Mesenteric fat pad (tissue), 1 donor: ENCODE measurements around the gene P2RX3. TPM values are rescaled to one million over a fixed set of nuclear protein-coding genes. Genes with fewer than 3 reads are reported as not detected.
"Not testable (repeated sequence)": the region's sequence is repeated elsewhere in the genome, so short reads cannot be mapped to it uniquely, and the experiment has no call there.

ENCODE experiments used
- DNase-seq: peaks from one replicate; pipeline ENCODE4 v3.0.0-alpha.2; 2020; ENCODE audit warnings: low spot score
- total RNA-seq: library from RNA; stranded (reverse); fragmentation: NEBNext Ultra II Directional; extraction: Animal tissue kit (Norgen Biotek cat#: 25700); gene quantifications from one replicate; pipeline ENCODE4 v1.2.1, GENCODE V29; 2021
- donor health status: DM: yes; HTN: yes; CAD: no.

P2RX3 gene
- total RNA-seq, 1 donor from 2014 or later: not detected

DNA sequence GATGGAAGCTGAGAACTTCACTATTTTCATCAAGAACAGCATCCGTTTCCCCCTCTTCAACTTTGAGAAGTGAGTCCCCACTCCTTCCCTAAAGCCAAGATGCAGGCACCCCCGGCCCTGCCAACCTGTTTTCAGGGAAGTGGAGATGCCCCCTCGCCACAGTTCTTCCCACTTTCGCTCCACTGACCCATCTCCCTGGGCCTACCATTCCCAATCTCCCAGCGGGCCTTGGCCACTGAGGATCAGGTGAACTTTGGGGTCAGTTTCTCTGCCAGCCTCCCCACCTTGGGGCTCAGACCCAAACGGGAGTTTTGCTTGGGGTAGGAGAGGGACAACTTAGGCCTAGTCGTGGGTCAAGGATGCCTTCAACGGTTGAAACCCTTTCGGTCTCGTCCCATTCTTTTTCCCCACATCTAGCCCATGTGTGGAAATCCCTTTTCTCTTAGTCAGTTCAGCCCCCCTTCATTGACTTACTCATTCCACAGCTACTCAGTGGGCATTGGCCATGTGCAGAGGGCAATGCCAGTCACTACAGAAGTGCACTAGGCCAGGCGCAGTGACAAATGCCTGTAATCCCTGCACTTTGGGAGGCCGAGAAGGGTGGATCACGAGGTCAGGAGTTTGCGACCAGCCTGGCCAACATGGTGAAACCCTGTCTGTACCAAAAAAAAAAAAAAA, 10.6 kb downstream of the P2RX3 start:
- DNase-seq: no peak

DNA sequence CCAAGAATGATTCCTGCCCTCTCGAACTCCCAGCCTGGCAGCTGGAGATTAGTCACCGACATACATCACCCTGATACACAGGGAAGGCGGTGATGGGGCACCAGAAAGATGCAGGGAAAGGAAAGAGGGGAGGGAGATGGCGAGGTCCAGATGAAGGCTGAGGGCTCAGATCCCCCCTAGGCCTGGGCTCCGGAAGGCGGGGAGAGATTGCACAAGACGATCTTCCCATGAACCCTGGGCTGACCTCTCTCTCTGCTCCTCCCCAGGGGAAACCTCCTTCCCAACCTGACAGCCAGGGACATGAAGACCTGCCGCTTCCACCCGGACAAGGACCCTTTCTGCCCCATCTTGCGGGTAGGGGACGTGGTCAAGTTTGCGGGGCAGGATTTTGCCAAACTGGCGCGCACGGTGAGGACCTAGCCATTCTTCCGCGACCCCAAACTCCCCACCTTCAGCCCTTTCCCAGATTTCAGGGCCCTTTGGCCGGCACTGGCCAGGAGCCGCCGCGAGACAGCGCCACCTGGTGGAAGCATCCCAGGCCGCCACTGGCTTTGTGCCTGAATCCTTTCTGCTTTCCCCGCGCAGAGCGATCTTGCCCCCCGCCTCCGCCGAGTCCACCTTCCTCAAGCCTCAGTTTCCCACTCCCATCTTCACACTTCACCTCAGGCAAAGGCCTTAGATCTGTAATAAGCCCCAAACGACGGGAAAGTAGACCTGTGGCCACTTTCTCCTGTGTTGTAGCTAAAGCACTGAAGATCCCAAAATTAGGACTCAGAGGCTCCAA, 11.5 kb downstream of the P2RX3 start:
- no peak for DNase-seq

DNA sequence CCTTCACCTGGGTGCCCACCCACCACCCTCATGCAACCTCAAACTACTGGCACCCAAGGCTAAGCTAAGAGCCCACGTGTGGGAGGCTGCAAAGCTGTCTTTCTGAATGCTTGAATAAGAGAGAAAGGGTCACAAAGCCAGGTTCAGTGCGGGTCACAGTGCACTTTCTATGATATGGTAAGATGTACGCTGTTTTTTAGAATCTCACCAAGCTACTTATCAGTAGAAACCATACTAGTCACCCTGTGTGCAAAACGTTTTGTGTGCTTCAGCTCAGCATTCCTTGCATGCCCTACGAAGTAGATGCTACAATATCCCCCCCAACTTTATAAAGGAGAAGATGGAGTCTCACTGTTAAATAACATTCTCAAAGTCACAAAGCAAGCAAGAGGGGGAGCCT, 14.9 kb downstream of the P2RX3 start:
- DNase-seq: no peak

DNA sequence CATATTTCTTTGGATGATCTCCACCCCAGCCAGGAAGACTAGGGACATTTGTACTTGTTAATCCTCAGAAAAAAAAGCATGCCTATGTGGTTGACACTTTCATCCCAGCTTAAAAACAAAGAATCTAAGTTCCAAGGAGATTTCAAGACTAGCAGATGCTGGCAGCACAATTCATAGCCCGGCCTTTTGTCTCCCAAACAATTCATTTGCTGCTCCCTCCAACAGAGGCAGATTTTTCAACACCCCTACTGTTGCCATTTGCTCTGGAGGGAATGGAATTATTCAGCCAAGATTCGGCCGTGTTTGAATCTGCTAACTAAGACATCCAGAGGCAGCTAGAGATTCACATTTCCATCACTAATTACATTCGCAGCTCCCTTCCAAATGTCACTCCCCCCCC, 15.3 kb downstream of the P2RX3 start:
- no peak for DNase-seq

- DNase-seq: no peak
Measured at GRCh38 chr11:57353852-57354251, 15.7 kb downstream of the P2RX3 start.

DNA sequence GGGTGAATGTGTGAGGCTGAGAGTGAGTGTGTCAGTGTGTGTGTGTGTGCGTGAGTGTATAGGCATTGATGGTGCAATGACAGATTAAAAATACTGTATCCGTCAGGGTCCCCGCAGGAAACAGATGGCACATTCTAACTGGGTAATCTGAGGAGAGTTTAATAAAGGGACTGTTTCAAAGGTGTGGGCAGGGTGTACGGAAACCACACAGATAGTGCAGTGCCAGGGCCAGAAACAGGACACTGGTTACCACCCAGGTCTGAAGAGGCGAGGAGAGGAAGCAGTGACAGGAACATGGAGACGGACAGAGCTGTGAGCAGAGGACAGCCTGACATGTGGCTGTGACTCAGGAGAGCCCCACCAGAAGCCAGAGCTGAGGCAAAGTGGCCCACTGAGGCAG, 16.5 kb downstream of the P2RX3 start:
- no peak for DNase-seq

DNA sequence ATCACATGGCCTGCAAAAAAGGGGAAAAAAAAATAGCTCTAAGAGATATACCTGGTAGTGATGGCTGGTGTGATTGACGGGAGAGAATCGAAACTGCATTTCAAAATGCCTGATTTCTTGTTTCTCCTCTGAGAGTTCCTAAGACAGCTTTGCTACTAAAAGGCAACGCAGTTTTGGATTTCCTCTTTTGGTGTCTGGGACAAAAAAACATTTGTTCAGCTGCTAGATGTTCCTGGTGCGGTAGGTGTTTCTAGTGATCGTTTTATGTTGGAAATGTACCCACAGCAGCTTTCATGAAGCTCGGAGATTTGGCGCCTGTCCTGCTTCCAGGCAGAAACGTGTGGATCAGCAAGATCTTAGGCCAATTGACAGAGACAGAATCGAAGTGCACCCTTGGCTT, 18.1 kb downstream of the P2RX3 start:
- DNase-seq: no peak

GRCh38 chr11:57357310-57357709, 19.2 kb downstream of the P2RX3 start:
- DNase-seq: no peak

GRCh38 chr11:57357856-57358255, 19.7 kb downstream of the P2RX3 start:
- DNase-seq: no peak

GRCh38 chr11:57358543-57358961, 20.4 kb downstream of the P2RX3 start:
- DNase-seq: no peak

DNA sequence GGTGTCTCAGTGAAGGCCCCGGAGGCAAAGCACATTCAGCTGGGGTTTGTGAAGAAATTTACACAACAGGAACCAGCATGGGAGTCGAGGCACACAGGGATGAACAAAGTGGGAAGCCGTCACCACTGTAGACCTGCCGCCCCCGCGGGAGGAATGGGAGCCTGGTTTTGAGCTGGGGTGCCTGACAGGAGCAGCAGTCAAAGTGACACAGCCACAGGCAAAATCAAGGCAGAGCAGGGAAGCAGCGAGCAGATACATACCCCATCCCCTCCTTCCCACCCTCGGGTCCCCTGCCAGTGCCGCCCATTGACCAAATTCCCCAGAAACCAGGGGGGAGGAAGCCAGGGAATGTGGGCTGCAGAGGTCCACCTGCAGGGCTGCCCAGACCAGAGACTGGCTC, 20.8 kb downstream of the P2RX3 start:
- no peak for DNase-seq

DNA sequence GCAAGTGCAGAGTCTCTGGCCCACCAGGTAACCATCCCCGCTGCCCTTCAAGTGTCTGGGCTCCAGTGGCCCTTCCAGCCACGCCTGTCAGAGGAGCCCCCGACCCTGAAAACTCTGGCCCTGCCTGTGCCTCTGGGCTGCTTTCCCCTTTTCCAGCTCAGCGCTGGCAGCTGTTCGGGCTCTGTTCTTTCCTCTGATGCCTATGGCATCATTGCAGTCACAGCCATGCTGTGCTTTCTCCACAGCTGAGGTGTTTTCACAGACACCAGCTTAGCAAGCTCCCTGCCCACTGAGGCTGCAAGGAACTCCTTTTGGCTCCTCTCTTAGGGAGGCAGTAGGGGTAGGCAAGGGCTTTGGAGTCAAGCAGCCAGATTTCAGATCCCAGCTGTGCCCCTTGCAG, 21.2 kb downstream of the P2RX3 start:
- no peak for DNase-seq

DNA sequence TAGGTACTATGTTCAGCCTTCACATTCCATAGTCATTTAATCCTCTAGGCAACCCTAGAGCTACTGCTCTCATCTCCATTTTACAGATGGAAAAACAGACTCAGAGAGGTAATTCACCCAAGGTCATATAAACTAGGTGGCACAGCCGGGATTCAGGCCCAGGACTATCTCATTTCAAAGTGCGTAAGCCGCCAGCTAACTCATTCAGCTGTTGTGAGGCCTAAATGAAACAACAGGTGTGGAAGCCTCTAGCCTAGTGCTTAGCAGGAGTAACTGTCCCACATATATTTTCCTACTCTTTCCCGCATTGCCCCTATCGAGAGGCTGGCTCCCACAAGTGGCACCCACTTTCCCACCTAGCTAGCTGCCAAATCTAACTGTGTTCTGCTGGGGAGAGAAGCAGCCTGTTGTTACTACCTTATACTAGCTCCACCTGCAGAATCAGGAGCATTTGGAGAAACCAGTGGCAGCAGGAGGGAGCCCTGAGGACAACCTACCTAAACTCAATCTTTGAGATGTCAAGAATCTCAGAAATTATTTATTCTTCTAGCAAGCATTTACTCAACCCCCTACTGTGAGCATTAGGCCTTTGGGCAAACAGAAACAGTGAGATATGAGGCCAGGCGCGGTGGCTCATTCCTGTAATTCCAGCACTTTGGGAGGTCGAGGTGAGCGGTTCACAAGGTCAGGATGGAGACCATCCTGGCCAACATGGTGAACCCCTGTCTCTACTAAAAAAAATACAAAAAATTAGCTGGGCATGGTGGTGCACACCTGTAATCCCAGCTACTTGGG, 21.9 kb downstream of the P2RX3 start:
- no peak for DNase-seq

GRCh38 chr11:57360991-57361390, 22.8 kb downstream of the P2RX3 start:
- no peak for DNase-seq

DNA sequence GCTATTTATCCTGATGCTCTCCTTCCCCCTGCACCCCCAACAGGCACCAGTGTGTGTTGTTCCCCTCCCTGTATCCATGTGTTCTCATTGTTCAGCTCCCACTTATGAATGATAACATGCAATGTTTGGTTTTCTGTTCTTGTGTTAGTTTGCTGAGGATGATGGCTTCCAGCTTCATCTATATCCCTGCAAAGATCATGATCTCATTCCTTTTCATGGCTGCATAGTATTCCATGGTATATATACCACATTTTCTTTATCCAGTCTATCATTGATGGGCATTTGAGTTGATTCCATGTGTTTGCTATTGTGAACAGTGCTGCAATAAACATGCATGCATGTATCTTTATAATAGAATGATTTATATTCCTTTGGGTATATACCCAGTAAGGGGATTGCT, 23.3 kb downstream of the P2RX3 start:
- not testable (repeated sequence) for DNase-seq

DNA sequence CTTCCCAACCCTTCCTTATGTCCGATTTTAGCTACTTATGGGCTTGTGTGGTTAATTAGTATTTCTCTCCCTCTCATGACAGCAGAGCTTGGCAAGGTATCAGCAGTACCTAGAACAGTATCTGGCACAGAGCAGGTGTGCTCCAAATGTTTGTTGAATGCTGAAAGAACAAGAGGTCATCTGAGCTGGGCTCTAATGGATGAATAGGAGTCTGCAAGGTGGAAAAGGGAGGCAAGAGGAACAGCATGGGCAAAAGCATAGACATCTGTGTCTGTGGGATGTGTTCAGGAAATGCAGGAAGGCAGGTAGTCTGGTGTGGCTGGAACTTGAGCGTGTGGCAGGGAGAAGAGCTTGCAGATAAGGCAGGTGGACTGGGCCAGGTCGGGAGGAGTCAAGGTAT, 23.8 kb downstream of the P2RX3 start:
- no peak for DNase-seq

- no peak for DNase-seq
Measured at GRCh38 chr11:57363131-57364080, 25.3 kb downstream of the P2RX3 start.

DNA sequence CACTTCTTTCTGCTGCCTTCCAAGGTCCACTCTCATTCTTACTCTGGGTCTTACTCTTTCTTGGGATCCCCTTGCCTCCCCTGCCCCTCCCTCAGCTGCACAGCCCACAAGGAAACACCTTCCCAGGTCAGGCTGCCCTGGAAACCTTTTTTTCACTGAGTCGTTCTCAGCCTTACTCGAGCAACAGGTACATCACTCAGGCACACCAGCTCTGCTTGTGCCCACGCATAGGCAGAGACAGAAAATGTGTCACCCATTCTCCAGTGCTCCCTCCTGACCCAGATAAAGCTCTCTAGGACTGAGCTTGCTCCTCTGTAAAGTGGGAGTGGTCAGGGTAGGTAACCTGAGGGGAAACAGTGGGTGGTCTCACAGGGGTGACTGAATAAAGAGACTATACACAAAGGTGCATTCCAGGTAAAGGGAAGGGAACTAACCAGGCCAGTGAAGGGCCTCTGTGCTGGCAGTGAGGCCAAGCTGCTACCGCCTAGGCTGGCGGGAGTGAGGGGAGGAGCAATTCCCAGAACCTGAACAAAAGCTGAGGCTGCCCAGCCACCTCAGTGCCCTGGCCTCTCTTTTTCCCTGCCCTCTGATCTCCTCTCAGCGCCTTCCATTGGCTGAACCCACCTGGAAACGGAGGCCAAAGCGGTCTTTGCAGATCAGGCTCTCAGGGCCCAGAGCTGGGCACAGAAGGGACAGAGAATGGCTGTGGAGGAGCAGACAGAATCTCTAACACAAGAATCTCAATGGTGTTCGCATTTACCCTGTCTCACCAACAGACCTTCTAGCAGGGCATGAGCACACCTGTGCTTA, 26.9 kb downstream of the P2RX3 start:
- no peak for DNase-seq

- no peak for DNase-seq
Measured at GRCh38 chr11:57368106-57368844, 30.1 kb downstream of the P2RX3 start.
